NCI-H774 (cell line): ENCODE data around the gene PHACTR3.
A peak's percentile ranks its signal among the peaks of the same experiment; 100 is the strongest.

Source experiments
- DNase-seq: peaks from one replicate; lab custom pipeline; 2025; lab: John Stamatoyannopoulos, UW

Gene PHACTR3

DNA sequence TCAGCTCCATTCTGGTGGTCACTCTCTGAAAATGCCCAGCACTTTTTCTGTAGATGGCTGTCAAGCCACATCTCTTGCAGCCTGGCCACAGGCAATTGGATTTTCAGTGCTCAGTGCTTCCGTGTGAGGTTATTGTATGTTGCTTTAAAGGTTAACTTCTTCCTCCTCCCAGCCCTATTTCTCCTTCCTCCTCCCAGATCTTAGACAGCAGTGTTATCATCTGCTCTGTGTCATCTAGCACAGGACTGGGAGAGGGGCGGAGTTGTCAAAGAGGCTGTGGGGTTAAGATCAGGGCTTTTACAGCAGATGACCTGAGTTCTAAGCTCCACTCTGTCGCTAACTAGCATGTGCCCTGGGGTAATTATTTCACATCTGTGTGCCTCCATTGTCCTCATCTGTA lies 129.0 kb downstream of the PHACTR3 start:
- DNase-seq = no peak

DNA sequence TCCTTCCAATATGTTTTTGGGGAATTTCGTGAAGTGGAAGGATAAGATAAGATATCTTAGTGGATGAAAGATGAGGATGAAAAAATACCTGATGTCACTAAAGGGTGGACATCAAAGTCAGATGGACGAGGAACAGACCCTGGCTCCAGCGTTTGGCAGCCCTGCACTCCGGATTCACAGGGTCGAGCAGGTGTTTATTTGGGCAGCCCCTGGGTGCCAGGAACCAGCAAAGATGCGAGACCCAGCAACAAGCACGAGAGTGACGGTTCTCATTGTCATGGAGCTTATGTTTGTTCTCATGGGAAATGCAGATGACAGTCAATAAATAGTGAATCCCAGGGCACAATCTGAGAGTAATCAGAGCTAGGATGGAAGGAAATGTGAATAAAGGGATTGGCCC lies 131.1 kb downstream of the PHACTR3 start:
- no peak for DNase-seq

GRCh38 chr20:59735917-59736316 lies 131.6 kb downstream of the PHACTR3 start:
- peak; percentile 95 for DNase-seq

GRCh38 chr20:59736366-59736765 lies 132.0 kb downstream of the PHACTR3 start:
- DNase-seq = no peak

DNA sequence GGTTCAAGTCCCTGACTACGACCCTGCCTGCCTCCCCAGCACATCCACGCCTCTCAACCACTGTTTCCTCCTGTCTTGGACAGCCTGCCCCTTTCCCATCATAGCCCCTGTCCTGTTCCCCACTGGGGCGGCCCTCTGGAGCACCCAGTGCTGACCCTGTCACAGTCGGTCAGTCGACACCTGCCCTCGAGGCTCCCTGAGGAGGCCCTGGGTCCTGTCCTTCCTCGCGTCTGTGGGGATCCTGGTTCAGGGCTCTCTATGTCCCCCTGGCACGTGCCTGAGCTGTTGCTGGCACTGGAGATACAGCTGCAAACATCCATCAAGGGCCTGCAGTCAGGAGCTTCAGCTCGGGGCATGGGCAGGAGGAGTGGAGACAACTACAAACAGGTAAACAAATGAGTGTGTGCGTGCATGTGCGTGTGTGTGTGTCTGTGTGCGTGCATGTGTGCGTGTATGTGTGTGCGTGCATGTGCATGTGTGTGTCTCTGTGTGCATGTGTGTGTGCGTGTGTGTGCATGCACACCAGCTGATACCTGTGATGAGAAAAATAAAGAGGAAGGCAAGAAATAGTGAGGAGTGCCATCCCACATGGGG lies 132.8 kb downstream of the PHACTR3 start:
- no peak for DNase-seq

GRCh38 chr20:59737816-59738215 lies 133.5 kb downstream of the PHACTR3 start:
- no peak for DNase-seq

DNA sequence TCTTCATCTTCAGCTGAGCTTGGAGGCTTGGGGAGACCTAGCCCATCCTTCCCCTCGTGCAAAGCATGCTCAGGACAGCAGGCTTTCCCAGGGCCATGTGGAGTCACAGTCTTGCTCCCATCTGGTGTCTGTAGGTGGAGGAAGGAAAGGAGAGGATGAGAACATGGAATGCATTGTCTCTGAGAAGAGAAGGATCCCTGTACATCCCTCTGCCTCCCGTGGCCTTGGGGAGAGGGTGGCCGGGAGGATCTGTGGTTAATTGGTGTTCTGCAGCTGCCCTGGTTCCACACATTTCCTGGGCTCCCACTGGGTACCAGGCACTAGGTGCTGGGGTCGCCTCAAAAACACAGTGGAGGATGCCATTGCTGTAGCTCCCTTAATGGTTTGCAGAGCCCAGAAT lies 134.5 kb downstream of the PHACTR3 start:
- DNase-seq = no peak

- DNase-seq = no peak
These were observed 136.3 kb downstream of the PHACTR3 start for GRCh38 chr20:59740621-59741020.

GRCh38 chr20:59741073-59741472 lies 136.7 kb downstream of the PHACTR3 start:
- no peak for DNase-seq

DNA sequence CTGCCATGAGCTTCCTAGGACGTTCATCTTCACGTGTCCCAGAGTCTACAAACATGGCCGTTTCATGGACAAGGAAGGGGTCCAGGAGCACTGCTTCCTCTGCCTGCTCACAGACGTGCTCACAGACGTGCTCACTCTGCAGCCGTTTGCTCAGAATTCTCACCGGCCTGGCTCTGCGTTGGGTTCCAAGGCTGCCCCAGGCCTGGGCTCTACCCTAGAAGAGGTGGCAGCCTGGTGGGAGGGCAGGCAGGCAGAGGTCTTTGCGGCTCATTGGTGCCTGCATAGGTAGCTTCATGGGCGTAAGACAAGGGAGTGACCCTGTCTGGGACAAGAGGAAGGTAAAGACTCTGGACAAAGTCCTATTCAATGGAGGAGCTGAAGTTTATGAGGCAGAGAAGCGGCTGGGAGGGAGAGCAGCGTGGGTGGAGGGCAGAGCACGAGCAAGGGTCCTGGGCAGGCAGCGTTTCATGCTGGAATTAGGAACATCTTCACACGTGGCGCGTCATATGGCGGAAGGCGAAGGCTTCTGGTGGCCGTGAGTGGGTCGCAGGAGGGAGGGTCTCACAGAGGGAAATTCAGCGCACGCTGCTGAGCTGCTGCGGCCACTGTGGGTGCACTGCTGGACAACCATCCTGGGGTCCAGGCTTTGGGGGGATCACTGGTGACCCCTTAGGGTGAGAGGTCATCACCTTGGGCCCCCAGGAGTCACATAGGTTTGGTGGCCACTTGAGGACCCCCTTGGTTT lies 138.2 kb downstream of the PHACTR3 start:
- no peak for DNase-seq

DNA sequence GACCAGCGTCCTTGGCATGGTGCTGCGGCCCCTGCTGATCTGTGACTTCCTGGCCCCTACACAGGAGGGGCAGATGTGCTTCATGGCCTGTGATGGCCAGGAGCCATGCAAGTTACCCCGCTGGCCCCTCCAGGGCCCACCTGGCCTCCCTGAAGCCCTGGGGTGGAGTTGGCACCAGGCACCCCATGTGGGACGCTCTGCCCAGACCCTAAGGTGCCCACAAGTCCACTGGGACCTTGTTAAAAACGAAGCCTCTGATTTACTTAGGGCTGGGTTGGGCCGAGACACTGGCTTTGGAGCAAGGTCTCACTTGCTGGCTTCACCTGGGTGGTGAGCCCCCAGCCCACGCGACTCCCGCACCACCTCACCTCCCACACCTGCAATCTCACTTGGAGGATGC lies 139.0 kb downstream of the PHACTR3 start:
- DNase-seq = no peak

DNA sequence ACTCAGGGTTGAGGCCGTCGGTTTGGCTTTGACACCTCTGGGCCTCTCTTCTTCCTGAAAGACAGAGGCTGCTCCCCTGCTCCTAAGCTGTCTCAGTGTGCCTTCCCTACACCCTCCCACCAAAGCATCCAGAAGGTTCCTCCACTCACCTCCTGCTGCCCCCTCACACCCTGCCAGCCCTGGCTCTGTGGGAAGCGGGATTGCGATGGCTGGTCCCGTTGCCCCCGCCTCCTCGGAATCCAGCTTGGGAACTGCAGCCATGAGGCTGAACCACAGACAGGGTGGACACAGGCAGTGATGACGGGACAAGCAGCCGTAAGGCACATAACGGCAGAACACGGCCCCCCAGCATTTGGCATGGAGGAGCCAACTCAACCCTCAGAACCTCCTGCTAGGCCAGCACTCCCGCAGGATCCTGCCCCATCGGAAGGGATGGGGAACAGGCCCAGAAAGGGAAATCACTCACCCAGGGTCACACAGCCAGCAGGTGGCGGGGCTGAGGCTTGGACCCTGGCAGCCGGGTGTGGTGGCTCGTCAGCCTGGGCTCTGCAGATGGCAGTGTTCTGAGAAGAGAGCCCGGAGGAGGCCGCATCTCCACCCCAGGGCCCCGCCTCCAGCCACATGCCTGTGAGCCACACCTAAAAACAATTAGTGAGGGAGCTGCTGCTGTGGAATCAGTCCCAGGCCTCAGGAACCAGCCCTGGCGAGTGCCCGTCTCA lies 139.6 kb downstream of the PHACTR3 start:
- DNase-seq = no peak

DNA sequence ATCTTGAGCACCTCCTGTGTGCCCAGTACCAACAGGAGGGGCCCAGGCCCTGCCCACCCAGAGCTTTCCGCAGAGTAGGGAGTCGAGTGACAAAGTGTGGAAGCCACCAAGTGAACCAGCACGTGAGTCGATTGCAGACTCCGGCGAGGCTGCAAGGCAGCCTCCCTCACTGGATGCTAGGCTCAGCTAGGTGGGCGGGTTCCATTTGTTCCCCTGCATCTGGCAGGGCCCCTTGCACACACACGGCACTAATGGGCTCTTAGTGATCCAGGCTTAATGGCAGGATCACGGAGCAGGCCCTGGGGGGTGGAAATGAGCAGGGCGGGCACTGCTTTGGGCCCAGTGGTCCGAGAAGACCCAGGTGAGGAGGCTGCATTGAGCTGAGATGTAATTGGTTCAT lies 140.4 kb downstream of the PHACTR3 start:
- no peak for DNase-seq

DNA sequence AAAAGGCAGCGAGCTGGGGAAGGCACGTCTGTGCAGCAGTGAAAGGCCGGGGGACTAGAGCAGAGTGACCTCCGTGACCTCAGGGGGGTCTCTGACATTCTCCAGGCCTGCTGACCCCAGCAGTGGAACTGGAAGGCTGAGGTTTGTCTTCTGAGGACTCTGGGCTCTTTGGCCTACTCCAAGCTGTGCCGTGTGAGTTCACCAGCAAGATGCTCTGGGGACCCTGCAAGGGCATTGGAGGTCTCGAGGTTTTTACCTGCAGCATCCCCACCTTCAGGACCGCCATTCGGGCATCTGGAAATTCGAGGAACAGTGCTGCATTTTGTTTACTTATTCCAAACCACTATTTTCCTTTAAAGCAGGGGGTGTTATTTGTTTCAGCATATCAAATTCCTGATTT lies 140.9 kb downstream of the PHACTR3 start:
- DNase-seq = no peak

GRCh38 chr20:59745716-59746115 lies 141.4 kb downstream of the PHACTR3 start:
- DNase-seq = no peak

DNA sequence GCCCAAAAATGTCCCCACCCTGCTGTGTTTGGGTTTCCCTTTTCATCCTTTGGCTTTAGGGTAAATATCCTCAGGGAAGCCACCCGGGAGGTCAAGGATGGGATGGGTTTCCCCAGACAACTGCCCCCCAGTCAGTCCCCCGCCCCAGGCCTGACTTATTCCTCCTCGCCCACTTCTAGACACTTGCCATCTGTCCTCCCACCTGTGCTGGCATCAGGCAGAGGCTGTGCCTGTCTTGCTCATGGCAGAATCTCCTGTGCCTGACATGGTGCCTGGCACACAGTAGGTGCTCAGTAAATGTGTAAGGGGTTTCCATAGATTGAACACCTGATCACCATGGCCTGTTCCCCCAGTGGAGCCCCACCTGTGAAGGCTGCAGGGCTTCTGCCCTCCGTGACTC lies 141.8 kb downstream of the PHACTR3 start:
- no peak for DNase-seq

DNA sequence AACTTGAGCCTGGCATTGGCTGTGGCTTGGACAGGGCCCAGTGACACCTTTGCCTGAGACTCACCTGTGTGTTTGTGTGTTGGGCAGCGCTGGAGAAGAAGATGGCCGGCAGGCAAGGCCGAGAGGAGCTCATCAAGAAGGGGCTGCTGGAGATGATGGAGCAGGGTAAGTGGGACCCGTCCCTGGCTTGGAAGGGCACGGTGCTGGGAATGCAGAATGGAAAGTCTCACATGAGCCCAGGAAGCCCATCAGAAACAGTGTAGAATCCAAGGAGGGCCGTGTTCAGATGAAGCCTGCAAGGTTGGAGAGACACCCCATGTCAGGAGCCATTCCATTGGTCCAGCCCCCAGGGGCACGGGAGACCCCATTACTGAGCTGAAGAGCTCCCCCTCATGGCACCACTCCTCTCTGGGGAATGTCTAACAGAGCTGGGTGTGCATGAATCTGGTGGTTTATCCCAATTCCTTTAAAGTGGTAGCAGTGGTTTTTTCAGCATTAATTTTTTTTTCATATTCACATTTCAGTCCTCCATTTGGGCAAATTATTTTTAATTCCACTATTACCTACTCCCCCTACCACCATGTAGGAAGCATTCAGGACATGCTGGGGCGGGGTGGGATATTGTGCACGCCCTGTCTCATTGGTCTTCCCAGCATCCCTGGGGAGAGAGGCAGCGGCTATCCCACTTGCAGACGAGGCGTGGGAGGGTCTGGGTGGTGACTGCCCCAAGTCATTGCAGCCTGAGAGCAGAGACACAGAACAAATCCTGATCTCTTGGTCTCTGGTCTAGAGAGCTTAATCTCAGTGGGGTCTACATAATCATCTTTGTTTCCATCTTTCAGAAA lies 143.6 kb downstream of the PHACTR3 start:
- no peak for DNase-seq

- DNase-seq = no peak
These were observed 144.4 kb downstream of the PHACTR3 start for GRCh38 chr20:59748619-59749191.

DNA sequence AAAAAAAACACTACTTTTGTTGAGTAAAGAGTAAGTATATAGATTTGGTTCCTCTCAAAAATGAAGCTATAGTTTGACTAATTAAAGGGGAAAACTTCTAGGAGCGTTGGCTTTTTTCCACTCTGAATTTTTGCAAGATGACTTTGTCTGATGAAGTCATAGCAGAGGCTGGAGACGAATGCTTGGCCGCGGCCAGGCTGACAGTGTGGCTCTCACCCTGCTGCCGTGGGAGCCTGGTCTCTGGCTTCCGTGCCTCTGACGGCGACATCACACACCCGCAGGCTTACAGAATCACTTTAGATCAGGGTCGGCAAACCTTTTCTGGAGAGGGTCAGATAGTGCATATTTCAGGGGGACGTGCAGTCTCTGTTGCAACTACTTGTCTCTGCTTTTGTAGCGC lies 145.0 kb downstream of the PHACTR3 start:
- DNase-seq = no peak

- DNase-seq = no peak
These were observed 146.0 kb downstream of the PHACTR3 start for GRCh38 chr20:59750209-59750840.

DNA sequence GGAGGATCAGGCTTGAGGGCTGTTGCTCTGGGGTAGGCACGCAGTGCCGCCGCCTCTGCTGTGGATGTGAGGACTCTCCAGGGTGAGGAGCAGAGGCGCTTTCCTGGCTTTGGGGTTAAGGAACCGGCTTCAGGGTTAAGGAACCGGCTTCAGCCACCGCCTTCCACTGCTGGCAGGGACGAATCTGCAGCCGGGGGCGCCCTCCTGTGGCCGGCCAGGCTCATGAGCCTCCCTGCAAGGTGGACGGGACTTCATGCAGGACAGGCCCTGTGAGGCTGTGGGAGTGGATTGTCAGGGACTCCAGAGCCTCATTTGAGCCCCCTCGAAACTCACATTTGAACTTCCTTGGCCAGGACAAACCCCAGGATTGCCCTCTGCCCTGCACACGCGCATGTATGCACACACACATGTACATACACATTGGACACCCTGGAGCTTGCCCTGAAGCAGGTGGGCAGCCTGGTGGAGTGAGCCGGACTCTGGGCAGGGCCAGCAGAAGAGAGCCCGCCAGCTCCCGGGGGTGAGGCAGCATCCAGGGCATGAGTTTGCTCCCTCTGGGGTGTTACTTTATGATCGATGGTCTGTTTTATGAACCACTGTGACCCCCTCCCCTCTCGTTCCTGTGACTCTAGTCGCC lies 146.9 kb downstream of the PHACTR3 start:
- peak; percentile 67 for DNase-seq
